ENCODE measurements around the gene NRN1. TPM values are rescaled to one million over a fixed set of nuclear protein-coding genes. Genes with fewer than 3 reads are reported as not detected.
"Not testable (repeated sequence)": the region's sequence is repeated elsewhere in the genome, so short reads cannot be mapped to it uniquely, and the experiment has no call there.

NRN1 gene
- total and polyA plus RNA-seq, 2 experiments from 2014 or later: 0.26 to 0.92 TPM

- TF ChIP-seq CTCF (IDR thresholded peaks at IDR 0.05; ENCODE audit: low read depth, low read length): no peak
Observed at GRCh38 chr6:6033858-6034257, 27.1 kb upstream of the NRN1 start.

GRCh38 chr6:6026513-6027205 is 19.9 kb upstream of the NRN1 start:
- no peak overlapping the region for H3K27ac ChIP-seq
- no peaks in the 10 kb centered on the region for H3K27me3 ChIP-seq
- TF ChIP-seq CTCF (IDR thresholded peaks at IDR 0.05; ENCODE audit: low read depth, low read length): no peak
- no peak for DNase-seq (ENCODE audit: low read depth in 1 of 2, low spot score in 1 of 2)
- H3K4me1 ChIP-seq (ENCODE audit: low read depth): no peaks in the 10 kb centered on the region
- H3K4me3 ChIP-seq: no peak overlapping the region
- H3K36me3 ChIP-seq: no peaks in the 10 kb centered on the region
- no peaks in the 10 kb centered on the region for H3K9me3 ChIP-seq (ENCODE audit: low read depth)

More at GRCh38 chr6:6033858-6034257, 27.1 kb upstream of the NRN1 start:
- H3K9me3 ChIP-seq (ENCODE audit: low read depth): no peaks in the 10 kb centered on the region
- H3K36me3 ChIP-seq: no peaks in the 10 kb centered on the region
- no peak overlapping the region for H3K4me3 ChIP-seq
- no peaks in the 10 kb centered on the region for H3K27me3 ChIP-seq
- DNase-seq (ENCODE audit: low read depth in 1 of 2, low spot score in 1 of 2): no peak
- no peaks in the 10 kb centered on the region for H3K4me1 ChIP-seq (ENCODE audit: low read depth)
- no peak overlapping the region for H3K27ac ChIP-seq

GRCh38 chr6:6025736-6026135 is 19.0 kb upstream of the NRN1 start:
- Histone ChIP-seq H3K27me3 (no peaks in the 10 kb centered on the region), H3K27ac (no peak overlapping the region), H3K9me3 (ENCODE audit: low read depth) (no peaks in the 10 kb centered on the region), H3K4me1 (ENCODE audit: low read depth) (no peaks in the 10 kb centered on the region), H3K4me3 (no peak overlapping the region), H3K36me3 (no peaks in the 10 kb centered on the region)
- no peak for DNase-seq (ENCODE audit: low read depth in 1 of 2, low spot score in 1 of 2)
- TF ChIP-seq CTCF (IDR thresholded peaks at IDR 0.05; ENCODE audit: low read depth, low read length): no peak

- H3K27me3 ChIP-seq: no peaks in the 10 kb centered on the region
- no peak overlapping the region for H3K4me3 ChIP-seq
- no peaks in the 10 kb centered on the region for H3K36me3 ChIP-seq
- no peaks in the 10 kb centered on the region for H3K4me1 ChIP-seq (ENCODE audit: low read depth)
- TF ChIP-seq CTCF (IDR thresholded peaks at IDR 0.05; ENCODE audit: low read depth, low read length): no peak
- H3K9me3 ChIP-seq (ENCODE audit: low read depth): no peaks in the 10 kb centered on the region
- no peak for DNase-seq (ENCODE audit: low read depth in 1 of 2, low spot score in 1 of 2)
- no peak overlapping the region for H3K27ac ChIP-seq
Observed at GRCh38 chr6:6024220-6024619, 17.5 kb upstream of the NRN1 start.

GRCh38 chr6:6022841-6023240 is 16.1 kb upstream of the NRN1 start:
- H3K36me3 ChIP-seq; H3K27ac ChIP-seq; H3K27me3 ChIP-seq; DNase-seq (ENCODE audit: low read depth in 1 of 2, low spot score in 1 of 2); H3K9me3 ChIP-seq (ENCODE audit: low read depth); H3K4me3 ChIP-seq; H3K4me1 ChIP-seq (ENCODE audit: low read depth): not testable (repeated sequence)

GRCh38 chr6:6008648-6009421 is 2.1 kb upstream of the NRN1 start:
- Histone ChIP-seq H3K27ac (peak overlapping the region; percentile 4), H3K4me1 (ENCODE audit: low read depth) (peaks cover 17% of the 10 kb centered on the region), H3K36me3 (no peaks in the 10 kb centered on the region), H3K27me3 (peaks cover 51% of the 10 kb centered on the region), H3K9me3 (ENCODE audit: low read depth) (no peaks in the 10 kb centered on the region), H3K4me3 (peak overlapping the region; percentile 52)
- peak; percentile 48 to 90 for DNase-seq (ENCODE audit: low read depth in 1 of 2, low spot score in 1 of 2)
- no peak for TF ChIP-seq CTCF (IDR thresholded peaks at IDR 0.05; ENCODE audit: low read depth, low read length)

All from cardiac muscle cell (in vitro differentiated cells and primary cell).